GM12878 (cell line): ENCODE measurements around the gene NFKB2. TPM values are rescaled to one million over a fixed set of nuclear protein-coding genes. Genes with fewer than 3 reads are reported as not detected.
A peak's percentile ranks its signal among the peaks of the same experiment; 100 is the strongest.

Source experiments
- ATAC-seq: fragments of 200-7000 bp; cut with Tn5 transposase; 3 replicates; pipeline ENCODE4 v1.9.1; 2020; ENCODE audit warnings: mild to moderate bottlenecking, moderate library complexity
- BruUV-seq: library from RNA; stranded (reverse); fragments of 400-500 nt; replicated peaks from 2 replicates; lab custom pipeline; 2021; lab: Mats Ljungman, UMichigan
- CTCF ChIA-PET: fragments of 300-600 bp; sonication (Branson Sonifier 250); formaldehyde crosslinking; extraction: SDS; loops from one replicate; lab custom pipeline; 2021; ENCODE audit warnings: inconsistent platforms; lab: Yijun Ruan, JAX
- POLR2A ChIA-PET: fragments of 350-600 bp; formaldehyde crosslinking; extraction: SDS; loops from one replicate; lab custom pipeline; 2021; ENCODE audit warnings: inconsistent platforms; lab: Charles Lee
- RAD21 ChIA-PET: fragments of 300-600 bp; sonication (Branson Sonifier 250); formaldehyde crosslinking; loops from one replicate; lab custom pipeline; 2023; ENCODE audit warnings: antibody characterized with exemption; ENCODE audit not compliant: unreplicated experiment; lab: Charles Lee
- SMC1A ChIA-PET: fragments of 300-600 bp; sonication (Branson Sonifier 250); formaldehyde crosslinking; loops from one replicate; lab custom pipeline; 2023; ENCODE audit not compliant: unreplicated experiment, uncharacterized antibody; lab: Charles Lee
- DNase-seq: peaks from one replicate; pipeline ENCODE4 v3.0.0-alpha.2; 2011; ENCODE audit warnings: low read depth, low spot score
- FAIRE-seq: peaks from 3 replicates; lab custom pipeline; 2011; peaks lifted over from hg19 to GRCh38; lab: Jason Lieb, UNC
- H2AFZ ChIP-seq: 2 replicates; pipeline ENCODE4 v1.6.0; 2011; ENCODE audit warnings: low read depth, low read length, control low read depth; ENCODE audit not compliant: control insufficient read depth
- H3K27ac ChIP-seq: 2 replicates; pipeline ENCODE4 v1.5.1; 2011; ENCODE audit warnings: control low read depth; ENCODE audit not compliant: control insufficient read depth, insufficient read depth
- H3K27me3 ChIP-seq, 2 experiments: replicated peaks in 1 of 2; 2 replicates each; pipeline versions ENCODE4 v1.6.0 to v1.6.1; 2011; ENCODE audit warnings: low read length in 1 of 2; ENCODE audit not compliant: control insufficient read depth in 2 of 2, insufficient read depth in 2 of 2
- H3K36me3 ChIP-seq, 2 experiments: 2 replicates each; pipeline ENCODE4 v1.5.1; 2011; ENCODE audit warnings: low read length in 1 of 2; ENCODE audit not compliant: control insufficient read depth in 2 of 2, insufficient read depth in 2 of 2
- H3K4me1 ChIP-seq: 2 replicates; pipeline ENCODE4 v1.6.1; 2011; ENCODE audit warnings: mild to moderate bottlenecking, low read length, moderate library complexity, mixed read lengths; ENCODE audit not compliant: control insufficient read depth, insufficient read depth
- H3K4me2 ChIP-seq: 2 replicates; pipeline ENCODE4 v1.6.0; 2011; ENCODE audit warnings: control low read depth; ENCODE audit not compliant: control insufficient read depth, insufficient read depth
- H3K4me3 ChIP-seq: fragments of 200-600 bp; sonication (generic); 2 replicates; pipeline ENCODE4 v1.5.1; 2016
- H3K79me2 ChIP-seq: 2 replicates; pipeline ENCODE4 v1.6.0; 2011; ENCODE audit warnings: low read length; ENCODE audit not compliant: control insufficient read depth, insufficient read depth
- H3K9ac ChIP-seq: 2 replicates; pipeline ENCODE4 v1.8.0; 2011; ENCODE audit warnings: low read length, control low read depth, mixed read lengths; ENCODE audit not compliant: control insufficient read depth, insufficient read depth
- H3K9me3 ChIP-seq: replicated peaks from 3 replicates; pipeline ENCODE4 v1.5.1; 2011; ENCODE audit warnings: mild to moderate bottlenecking, low read length; ENCODE audit not compliant: control insufficient read depth, insufficient read depth
- H4K20me1 ChIP-seq: 2 replicates; pipeline ENCODE4 v1.6.0; 2011; ENCODE audit not compliant: control insufficient read depth, insufficient read depth
- BHLHE40 ChIP-seq, 2 experiments: fragments of 450-650 bp in 1 of 2; IDR thresholded peaks; 2 replicates each; pipeline ENCODE4 v1.6.1; 2011 to 2017; ENCODE audit warnings: low read depth in 2 of 2, borderline replicate concordance in 1 of 2, improper control_type of control experiment in 1 of 2, low read length in 1 of 2, mild to moderate bottlenecking in 1 of 2
- BRCA1 ChIP-seq: IDR thresholded peaks from 2 replicates; pipeline ENCODE4 v1.6.1; 2011; ENCODE audit warnings: low read depth, low read length, improper control_type of control experiment
- CBX3 ChIP-seq: fragments of 200-600 bp; sonication (generic); IDR thresholded peaks from 2 replicates; pipeline ENCODE4 v1.6.1; 2016; ENCODE audit warnings: low read depth, borderline replicate concordance
- CREB1 ChIP-seq: IDR thresholded peaks from 2 replicates; pipeline ENCODE4 v1.6.1; 2012; ENCODE audit warnings: low read depth, mild to moderate bottlenecking, inconsistent platforms
- ETV6 ChIP-seq, 2 experiments: fragments of 450-650 bp in 1 of 2; IDR thresholded peaks in 1 of 2; conservative IDR thresholded peaks in 1 of 2; 2 replicates each; pipeline ENCODE4 v1.6.1; 2014; ENCODE audit warnings: antibody characterized with exemption in 1 of 2, borderline replicate concordance in 1 of 2, low read depth in 1 of 2, mild to moderate bottlenecking in 1 of 2, moderate library complexity in 1 of 2
- HDAC6 ChIP-seq: fragments of 200-600 bp; sonication (generic); IDR thresholded peaks from one replicate; pipeline ENCODE4 v1.8.0; 2017; ENCODE audit warnings: antibody characterized with exemption; ENCODE audit not compliant: unreplicated experiment
- HDGF ChIP-seq: fragments of 450-650 bp; IDR thresholded peaks from 2 replicates; pipeline ENCODE4 v1.6.1; 2016; ENCODE audit warnings: antibody characterized with exemption
- JUND ChIP-seq: IDR thresholded peaks from 2 replicates; pipeline ENCODE4 v1.6.1; 2012; ENCODE audit warnings: low read depth, mild to moderate bottlenecking, low read length, improper control_type of control experiment, moderate library complexity
- LARP7 ChIP-seq: fragments of 450-650 bp; IDR thresholded peaks from 2 replicates; pipeline ENCODE4 v1.6.1; 2017; ENCODE audit warnings: mild to moderate bottlenecking
- MTA3 ChIP-seq: IDR thresholded peaks from 2 replicates; pipeline ENCODE4 v1.6.1; 2012; ENCODE audit warnings: low read length, inconsistent platforms, borderline replicate concordance
- MXI1 ChIP-seq: fragments of 150-350 bp; IDR thresholded peaks from 2 replicates; pipeline ENCODE4 v1.6.1; 2011; ENCODE audit warnings: low read depth, mild to moderate bottlenecking, inconsistent platforms, low read length, improper control_type of control experiment
- MYC ChIP-seq: IDR thresholded peaks from 2 replicates; pipeline ENCODE4 v1.6.1; 2011; ENCODE audit warnings: mild to moderate bottlenecking, low read length, moderate library complexity, inconsistent platforms; ENCODE audit not compliant: insufficient read depth, insufficient replicate concordance, insufficient read length, severe bottlenecking
- NR2F1 ChIP-seq: fragments of 450-650 bp; conservative IDR thresholded peaks from 2 replicates; pipeline ENCODE4 v1.6.1; 2017; ENCODE audit warnings: mild to moderate bottlenecking
- SRF ChIP-seq, 2 experiments: IDR thresholded peaks; 2 replicates each; pipeline ENCODE4 v1.6.1; 2011; ENCODE audit warnings: low read depth in 2 of 2, low read length in 2 of 2, mild to moderate bottlenecking in 1 of 2, moderate library complexity in 1 of 2
- YBX1 ChIP-seq: fragments of 450-650 bp; IDR thresholded peaks from 2 replicates; pipeline ENCODE4 v1.6.1; 2016; ENCODE audit warnings: antibody characterized with exemption
- ZNF274 ChIP-seq: IDR thresholded peaks from one replicate; pipeline ENCODE4 v1.8.0; 2011; ENCODE audit not compliant: insufficient read length, insufficient read depth
- WGBS: methylation state at CpG from one replicate; pipeline ENCODE4 v1.1.6; 2016; ENCODE audit warnings: low lambda C conversion rate; ENCODE audit not compliant: insufficient replicate concordance, insufficient coverage; ENCODE audit errors: missing lambda C conversion rate; 5-methylcytosine and 5-hydroxymethylcytosine counted together
- in situ Hi-C: fragments of 300-500 bp; cut with MboI; formaldehyde crosslinking; loops from 9 replicates; pipeline ENCODE4 v1.14.3; 2018; ENCODE audit warnings: mixed read lengths
- intact Hi-C: fragments of 100-400 bp; cut with micrococcal nuclease; formaldehyde crosslinking; loops from one replicate; pipeline ENCODE4 v1.14.2; 2022; ENCODE audit not compliant: unreplicated experiment
- polyA plus RNA-seq, 11 experiments: library from polyadenylated mRNA; depleted of rRNA in 4 of 11; unstranded in 6 of 11; stranded (reverse) in 5 of 11; fragments of >200 nt; fragmentation: Nextera tagmentation in 4 of 11; fragmentation: Illumina TruSeq in 1 of 11; extraction: Ambion mirVana in 4 of 11; extraction: Trizol in 1 of 11; gene quantifications; 1 replicate in 1 of 11; 2 replicates in 10 of 11; pipeline versions ENCODE4 v1.2.1 to v1.2.3, GENCODE V29; 2011 to 2016; ENCODE audit warnings: inconsistent platforms in 2 of 11, missing spikeins in 2 of 11, low read depth in 1 of 11
- total RNA-seq, 4 experiments: library from RNA; depleted of rRNA in 3 of 4; stranded (reverse); fragments of >200 nt in 3 of 4; fragmentation: Illumina TruSeq in 1 of 4; extraction: Trizol in 1 of 4; gene quantifications; 2 replicates each; pipeline versions ENCODE4 v1.2.1 to v1.2.3, GENCODE V29; 2013 to 2021
- TF ChIP-seq, protein P1 (sequence below): fragments of 450-650 bp; IDR thresholded peaks from 2 replicates; pipeline ENCODE4 v1.6.1; 2016; ENCODE audit warnings: mild to moderate bottlenecking
- TF ChIP-seq, protein P2 (sequence below): fragments of 450-650 bp; formaldehyde crosslinking; IDR thresholded peaks from 2 replicates; pipeline ENCODE4 v1.4.0; 2020; ENCODE audit warnings: mild to moderate bottlenecking, moderate library complexity

The NFKB2 gene
- total and polyA plus RNA-seq, 10 of the 15 experiments (the other 5 are each of a cell fraction or from before 2014, with no cell fraction given): 0.56 to 144 (median 49.4) TPM

DNA sequence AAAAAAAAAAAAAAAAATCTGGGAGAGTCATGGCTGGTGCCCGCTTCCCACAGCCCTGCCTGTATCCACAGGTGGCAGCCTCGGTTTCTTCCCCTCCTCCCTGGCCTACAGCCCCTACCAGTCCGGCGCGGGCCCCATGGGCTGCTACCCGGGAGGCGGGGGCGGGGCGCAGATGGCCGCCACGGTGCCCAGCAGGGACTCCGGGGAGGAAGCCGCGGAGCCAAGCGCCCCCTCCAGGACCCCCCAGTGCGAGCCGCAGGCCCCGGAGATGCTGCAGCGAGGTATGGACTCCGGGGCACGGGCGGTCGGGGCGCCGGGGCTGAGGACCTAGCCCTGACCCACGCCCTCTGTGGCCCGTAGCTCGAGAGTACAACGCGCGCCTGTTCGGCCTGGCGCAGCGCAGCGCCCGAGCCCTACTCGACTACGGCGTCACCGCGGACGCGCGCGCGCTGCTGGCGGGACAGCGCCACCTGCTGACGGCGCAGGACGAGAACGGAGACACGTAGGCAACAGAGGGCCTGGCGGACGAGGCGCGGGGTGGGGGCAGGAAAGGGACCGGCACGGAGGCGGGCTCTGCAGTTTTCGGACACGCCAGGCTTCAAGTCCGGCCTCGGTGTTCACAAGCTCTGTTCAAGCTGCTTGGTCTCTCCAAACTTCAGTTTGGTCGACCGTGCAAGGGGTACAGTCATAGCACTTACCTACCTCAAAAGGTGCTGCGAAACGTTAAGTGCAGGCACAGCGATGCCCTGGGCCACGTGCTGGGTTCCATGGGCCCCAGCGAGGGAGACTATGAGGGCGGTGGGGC lies 3.9 kb downstream of the NFKB2 start:
- H3K4me3 ChIP-seq: peak overlapping the region; percentile 67
- RAD21 ChIA-PET: interaction anchor here (0.7 to 5.8 kb wide), 11 partner anchors 11 to 230 kb away, joined by 3 to 33 read pairs (median 4); partner anchors contain the start of gene FBXL15
- H3K4me1 ChIP-seq: peaks cover 20% of the 10 kb centered on the region
- CTCF ChIA-PET: interaction anchor here (0.6 to 12.1 kb wide), 28 partner anchors 9 to 251 kb away, joined by 3 to 90 read pairs (median 4); partner anchors contain the start of genes C10orf95, CUEDC2, FBXL15 and NOLC1
- SMC1A ChIA-PET: interaction anchor here (0.5 to 3.5 kb wide), 9 partner anchors 18 to 184 kb away, joined by 3 to 15 read pairs (median 3); partner anchors contain the start of gene FBXL15
- peaks cover 20 to 41% of the 10 kb centered on the region in 2 experiments for H3K36me3 ChIP-seq
- peak overlapping the region; percentile 44; the same call in 1 of the 2 replicates for H2AFZ ChIP-seq
- peaks cover 4% of the 10 kb centered on the region; the same call in 1 of the 2 replicates for H4K20me1 ChIP-seq
- peak overlapping the region; percentile 90 for H3K4me2 ChIP-seq
- WGBS: 5% methylated on average over 71 of the region's 72 CpGs
- no TSS peak for BruUV-seq
- H3K9me3 ChIP-seq: no peaks in the 10 kb centered on the region; the same call in 2 of the 3 replicates
- ATAC-seq: peak; percentile 66
- peak overlapping the region; percentile 70; the same call in 1 of the 2 replicates for H3K9ac ChIP-seq
- DNase-seq: peak; percentile 56
- H3K27me3 ChIP-seq: no peaks in the 10 kb centered on the region
- peaks cover 55% of the 10 kb centered on the region for H3K79me2 ChIP-seq
- POLR2A ChIA-PET: interaction anchor here (0.5 to 1.5 kb wide), 9 partner anchors 14 to 283 kb away, joined by 3 to 6 read pairs (median 3); partner anchors contain the start of genes FBXL15 and NOLC1
- H3K27ac ChIP-seq: peak overlapping the region; percentile 37
- peak; percentile 38 for FAIRE-seq
- intact Hi-C loops (loop anchor here (2.0 to 10.0 kb wide), 2 partner anchors 169 to 245 kb away; partner anchors contain the start of gene TRIM8), in situ Hi-C loops (no loop called here)
- peak; percentile 86 for TF ChIP-seq LARP7
- no peak for TF ChIP-seq BRCA1
- TF ChIP-seq YBX1: no peak
- peak; percentile 89 for TF ChIP-seq MXI1
- no peak for TF ChIP-seq MYC
- TF ChIP-seq HDGF: no peak; the same call in none of the 2 replicates
- TF ChIP-seq ETV6 (conservative IDR thresholded peaks at IDR 0.05 in 1 of 2, IDR thresholded peaks at IDR 0.05 in 1 of 2; ENCODE audit: borderline replicate concordance in 1 of 2, low read depth in 1 of 2): peak in 1 of 2 experiments; percentile 62; a peak in 2 of 4 replicates
- TF ChIP-seq CBX3: no peak
- no peak for TF ChIP-seq JUND
- no peak for TF ChIP-seq ZNF274
- TF ChIP-seq SRF (IDR thresholded peaks at IDR 0.05; ENCODE audit: low read depth in 2 of 2, low read length in 2 of 2): 0 out of 4 replicates have a peak, but pooled peaks of 1 of the 2 experiments have one; percentile 45
- TF ChIP-seq, protein P1, sequence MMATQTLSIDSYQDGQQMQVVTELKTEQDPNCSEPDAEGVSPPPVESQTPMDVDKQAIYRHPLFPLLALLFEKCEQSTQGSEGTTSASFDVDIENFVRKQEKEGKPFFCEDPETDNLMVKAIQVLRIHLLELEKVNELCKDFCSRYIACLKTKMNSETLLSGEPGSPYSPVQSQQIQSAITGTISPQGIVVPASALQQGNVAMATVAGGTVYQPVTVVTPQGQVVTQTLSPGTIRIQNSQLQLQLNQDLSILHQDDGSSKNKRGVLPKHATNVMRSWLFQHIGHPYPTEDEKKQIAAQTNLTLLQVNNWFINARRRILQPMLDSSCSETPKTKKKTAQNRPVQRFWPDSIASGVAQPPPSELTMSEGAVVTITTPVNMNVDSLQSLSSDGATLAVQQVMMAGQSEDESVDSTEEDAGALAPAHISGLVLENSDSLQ: peak; percentile 42
- peak; percentile 42 to 71; a peak in 3 of 4 replicates for TF ChIP-seq BHLHE40 (IDR thresholded peaks at IDR 0.05; ENCODE audit: borderline replicate concordance in 1 of 2, low read depth in 2 of 2, low read length in 1 of 2)
- TF ChIP-seq MTA3: no peak
- TF ChIP-seq NR2F1: peak; percentile 87
- TF ChIP-seq HDAC6: no peak
- TF ChIP-seq, protein P2, sequence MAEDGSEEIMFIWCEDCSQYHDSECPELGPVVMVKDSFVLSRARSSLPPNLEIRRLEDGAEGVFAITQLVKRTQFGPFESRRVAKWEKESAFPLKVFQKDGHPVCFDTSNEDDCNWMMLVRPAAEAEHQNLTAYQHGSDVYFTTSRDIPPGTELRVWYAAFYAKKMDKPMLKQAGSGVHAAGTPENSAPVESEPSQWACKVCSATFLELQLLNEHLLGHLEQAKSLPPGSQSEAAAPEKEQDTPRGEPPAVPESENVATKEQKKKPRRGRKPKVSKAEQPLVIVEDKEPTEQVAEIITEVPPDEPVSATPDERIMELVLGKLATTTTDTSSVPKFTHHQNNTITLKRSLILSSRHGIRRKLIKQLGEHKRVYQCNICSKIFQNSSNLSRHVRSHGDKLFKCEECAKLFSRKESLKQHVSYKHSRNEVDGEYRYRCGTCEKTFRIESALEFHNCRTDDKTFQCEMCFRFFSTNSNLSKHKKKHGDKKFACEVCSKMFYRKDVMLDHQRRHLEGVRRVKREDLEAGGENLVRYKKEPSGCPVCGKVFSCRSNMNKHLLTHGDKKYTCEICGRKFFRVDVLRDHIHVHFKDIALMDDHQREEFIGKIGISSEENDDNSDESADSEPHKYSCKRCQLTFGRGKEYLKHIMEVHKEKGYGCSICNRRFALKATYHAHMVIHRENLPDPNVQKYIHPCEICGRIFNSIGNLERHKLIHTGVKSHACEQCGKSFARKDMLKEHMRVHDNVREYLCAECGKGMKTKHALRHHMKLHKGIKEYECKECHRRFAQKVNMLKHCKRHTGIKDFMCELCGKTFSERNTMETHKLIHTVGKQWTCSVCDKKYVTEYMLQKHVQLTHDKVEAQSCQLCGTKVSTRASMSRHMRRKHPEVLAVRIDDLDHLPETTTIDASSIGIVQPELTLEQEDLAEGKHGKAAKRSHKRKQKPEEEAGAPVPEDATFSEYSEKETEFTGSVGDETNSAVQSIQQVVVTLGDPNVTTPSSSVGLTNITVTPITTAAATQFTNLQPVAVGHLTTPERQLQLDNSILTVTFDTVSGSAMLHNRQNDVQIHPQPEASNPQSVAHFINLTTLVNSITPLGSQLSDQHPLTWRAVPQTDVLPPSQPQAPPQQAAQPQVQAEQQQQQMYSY: no peak
- no peak for TF ChIP-seq CREB1
